Right ventricle myocardium inferior (tissue), 1 donor: ENCODE measurements around the gene CLEC18C. TPM values are rescaled to one million over a fixed set of nuclear protein-coding genes. Genes with fewer than 3 reads are reported as not detected.
"Not testable (repeated sequence)": the region's sequence is repeated elsewhere in the genome, so short reads cannot be mapped to it uniquely, and the experiment has no call there.

Source experiments
- ATAC-seq: fragments of 200-7000 bp; cut with Tn5 transposase; one replicate; pipeline ENCODE4 v1.9.1; 2020; ENCODE audit warnings: mild to moderate bottlenecking, moderate library complexity
- DNase-seq: peaks from one replicate; pipeline ENCODE4 v3.0.0; 2021; ENCODE audit errors: missing footprints
- intact Hi-C: fragments of 100-400 bp; cut with DNase I; formaldehyde crosslinking; loops from one replicate; pipeline ENCODE4 v1.11.0; 2022
- long read RNA-seq: library from polyadenylated mRNA; unstranded; transcript quantifications from one replicate; pipeline ENCODE4 v2.0.0, GENCODE V29; 2021
- total RNA-seq: library from RNA; stranded (reverse); fragmentation: NEBNext Ultra II Directional; extraction: Animal tissue kit (Norgen Biotek cat#: 25700); gene quantifications from one replicate; pipeline ENCODE4 v1.2.1, GENCODE V29; 2021
- donor health status: DM: no; HTN: yes; CAD: no; lungs with severe emphysema.

The CLEC18C gene
- not detected for total RNA-seq
- long read RNA-seq = 0 reads

GRCh38 chr16:70173212-70173837 is at the start of gene CLEC18C:
CLEC18C (plus strand) TSS chr16:70173787; CDS start chr16:70174279, 492 bp downstream.
- intact Hi-C loops, DNase-seq, ATAC-seq: not testable (repeated sequence)

GRCh38 chr16:70123822-70124221 is 49.8 kb upstream of the CLEC18C start:
- DNase-seq, ATAC-seq, intact Hi-C loops: not testable (repeated sequence)

GRCh38 chr16:70126226-70126625 is 47.4 kb upstream of the CLEC18C start:
- DNase-seq, ATAC-seq, intact Hi-C loops: not testable (repeated sequence)

- DNase-seq, intact Hi-C loops: not testable (repeated sequence)
- peak; percentile 68 for ATAC-seq
These were observed 45.9 kb upstream of the CLEC18C start for GRCh38 chr16:70127706-70128105.

GRCh38 chr16:70128844-70129243 is 44.7 kb upstream of the CLEC18C start:
- DNase-seq, ATAC-seq, intact Hi-C loops: not testable (repeated sequence)

- intact Hi-C loops, DNase-seq, ATAC-seq: not testable (repeated sequence)
These were observed 37.8 kb upstream of the CLEC18C start for GRCh38 chr16:70135796-70136195.

GRCh38 chr16:70136595-70136994 is 37.0 kb upstream of the CLEC18C start:
- DNase-seq, intact Hi-C loops, ATAC-seq: not testable (repeated sequence)

GRCh38 chr16:70142739-70143138 is 30.8 kb upstream of the CLEC18C start:
- intact Hi-C loops, ATAC-seq, DNase-seq: not testable (repeated sequence)

GRCh38 chr16:70143231-70143895 is 30.2 kb upstream of the CLEC18C start:
- DNase-seq, ATAC-seq, intact Hi-C loops: not testable (repeated sequence)

- ATAC-seq, intact Hi-C loops, DNase-seq: not testable (repeated sequence)
These were observed 25.7 kb upstream of the CLEC18C start for GRCh38 chr16:70147853-70148252.

GRCh38 chr16:70148453-70148852 is 25.1 kb upstream of the CLEC18C start:
- DNase-seq, intact Hi-C loops, ATAC-seq: not testable (repeated sequence)

- intact Hi-C loops, ATAC-seq, DNase-seq: not testable (repeated sequence)
These were observed 24.3 kb upstream of the CLEC18C start for GRCh38 chr16:70149296-70149695.

GRCh38 chr16:70151391-70151790 is 22.2 kb upstream of the CLEC18C start:
- ATAC-seq (no peak), DNase-seq (no peak)
- intact Hi-C loops = loop anchor here (10.0 kb wide), 1 partner anchor 113 kb away; no protein-coding TSS in a partner anchor

- intact Hi-C loops = loop anchor here (10.0 kb wide), 1 partner anchor 113 kb away; no protein-coding TSS in a partner anchor
- no peak for DNase-seq
- ATAC-seq = no peak
These were observed 21.6 kb upstream of the CLEC18C start for GRCh38 chr16:70151941-70152509.

GRCh38 chr16:70152578-70153302 is 20.8 kb upstream of the CLEC18C start:
- no peak for DNase-seq
- intact Hi-C loops = loop anchor here (10.0 kb wide), 1 partner anchor 112 kb away; no protein-coding TSS in a partner anchor
- no peak for ATAC-seq

- intact Hi-C loops = loop anchor here (10.0 kb wide), 1 partner anchor 110 kb away; no protein-coding TSS in a partner anchor
- ATAC-seq, DNase-seq: not testable (repeated sequence)
These were observed 18.9 kb upstream of the CLEC18C start for GRCh38 chr16:70154736-70155135.

- DNase-seq = no peak
- intact Hi-C loops = loop anchor here (10.0 kb wide), 1 partner anchor 108 kb away; no protein-coding TSS in a partner anchor
- no peak for ATAC-seq
These were observed 17.2 kb upstream of the CLEC18C start for GRCh38 chr16:70156207-70156978.

- ATAC-seq (no peak), DNase-seq (no peak)
- intact Hi-C loops = loop anchor here (10.0 kb wide), 1 partner anchor 108 kb away; no protein-coding TSS in a partner anchor
These were observed 16.5 kb upstream of the CLEC18C start for GRCh38 chr16:70157105-70157476.
